Pons (tissue), 1 donor: ENCODE results near the gene ATP23.
A peak's percentile ranks its signal among the peaks of the same experiment; 100 is the strongest.

ENCODE experiments used
- DNase-seq: peaks from one replicate; pipeline ENCODE4 v3.0.0-alpha.2; 2016; ENCODE audit warnings: low spot score

ATP23 gene

DNA sequence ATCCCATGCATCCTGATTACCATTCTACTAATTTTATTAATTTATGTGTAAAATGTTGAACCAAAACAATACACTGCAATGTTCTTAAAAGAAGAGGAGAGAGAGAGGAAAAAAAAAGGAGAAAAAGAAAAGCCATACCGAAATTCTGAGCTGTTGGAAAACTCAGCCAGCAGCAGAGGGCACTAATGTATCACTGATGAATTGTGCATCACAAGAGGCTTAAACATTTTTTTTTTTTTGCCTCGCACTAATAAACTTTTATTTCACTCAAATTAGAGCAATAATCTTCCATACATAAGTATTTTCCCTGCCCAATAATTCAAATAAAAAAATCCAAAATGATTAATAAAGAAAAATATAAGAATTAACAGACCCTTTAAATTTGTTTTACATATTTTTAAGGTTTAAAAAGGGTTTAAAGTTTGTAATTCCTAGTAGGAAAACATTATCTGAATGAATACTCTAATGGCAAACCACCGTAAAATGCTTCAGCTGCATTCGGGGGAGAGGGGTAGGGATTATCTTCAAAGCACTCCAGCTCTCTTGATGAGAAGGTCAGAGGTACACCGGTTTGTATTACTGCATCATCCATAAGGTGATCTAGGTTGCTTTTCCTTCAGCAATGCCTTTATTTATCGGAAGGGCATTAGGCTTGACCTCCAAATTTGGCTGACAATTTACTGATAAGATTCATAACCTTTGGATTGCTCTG is 41.9 kb downstream of the ATP23 start:
- DNase-seq, result peak; percentile 44

DNA sequence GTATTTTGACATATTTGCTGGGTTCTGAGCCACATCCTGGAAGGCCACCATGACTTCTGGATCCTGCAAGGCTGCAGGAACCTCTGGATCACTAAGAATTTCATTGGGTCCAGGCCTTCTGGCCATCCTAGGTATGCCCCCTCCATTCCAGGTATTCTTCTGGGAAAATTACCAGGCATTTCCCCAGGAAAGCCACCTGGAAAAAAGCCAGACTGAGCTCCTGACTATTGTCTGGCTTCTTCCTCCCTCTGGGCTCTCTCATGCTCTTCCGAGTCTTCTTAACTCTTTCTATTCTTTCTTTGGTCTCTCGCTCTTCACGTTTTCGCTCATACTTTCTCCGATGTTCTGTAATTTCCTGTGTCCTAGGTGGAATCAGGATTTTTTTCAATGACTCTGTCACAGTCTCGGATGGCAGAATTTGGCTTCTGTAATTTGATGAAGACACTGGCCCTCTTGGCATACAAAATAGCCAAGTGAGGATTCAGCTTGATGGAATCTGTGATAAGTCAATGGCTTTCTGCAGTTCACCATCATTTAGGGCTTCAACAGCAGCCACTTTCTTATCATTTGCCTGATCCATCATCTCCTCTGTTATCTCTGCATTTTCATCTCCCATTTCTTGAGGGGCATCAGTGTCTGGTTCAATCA is 42.6 kb downstream of the ATP23 start:
- DNase-seq, result no peak

DNA sequence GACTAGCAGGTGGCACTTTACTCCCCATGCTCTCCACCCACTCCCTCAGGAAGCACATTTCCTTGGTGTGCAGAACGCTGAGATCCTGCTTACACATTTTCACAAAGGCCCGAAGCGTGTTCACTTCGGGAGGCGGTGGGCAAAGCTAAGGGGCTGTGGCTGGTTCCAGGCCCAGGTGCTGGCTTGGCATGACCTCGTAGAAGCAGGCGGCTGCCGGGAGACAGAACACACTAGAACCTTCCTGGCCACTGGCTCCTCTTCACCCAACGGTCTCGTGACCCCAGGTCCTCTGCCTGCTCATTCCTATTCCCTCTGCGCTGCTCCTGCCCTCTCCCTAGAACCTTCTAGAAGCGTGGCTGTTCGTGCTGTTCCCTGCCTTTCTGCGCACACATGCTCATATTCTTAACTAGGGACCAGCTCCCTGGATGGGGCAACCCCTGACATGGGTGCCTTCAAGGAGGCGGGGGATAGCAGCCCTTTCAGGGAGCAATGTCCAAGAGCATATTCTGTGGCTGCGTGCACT is 43.3 kb downstream of the ATP23 start:
- no peak for DNase-seq

DNA sequence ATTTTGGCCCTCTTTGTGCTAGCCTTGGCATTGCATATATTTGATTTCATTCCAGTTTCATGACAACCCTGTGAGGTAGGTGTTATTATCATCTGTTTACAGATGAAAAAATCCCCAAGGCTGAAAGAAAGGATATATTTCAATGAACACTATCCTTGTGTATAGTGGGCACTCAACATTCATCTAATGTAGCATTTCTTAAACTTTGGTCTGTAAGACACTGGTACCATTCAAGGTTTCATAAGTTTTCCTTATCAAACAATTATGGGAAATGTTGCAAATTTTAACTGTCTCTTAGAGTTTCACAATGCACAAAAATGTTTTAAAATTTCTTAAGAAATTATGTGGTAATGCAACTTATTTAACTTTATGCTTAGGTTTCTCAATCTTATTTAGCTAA is 44.3 kb downstream of the ATP23 start:
- DNase-seq, result no peak

DNA sequence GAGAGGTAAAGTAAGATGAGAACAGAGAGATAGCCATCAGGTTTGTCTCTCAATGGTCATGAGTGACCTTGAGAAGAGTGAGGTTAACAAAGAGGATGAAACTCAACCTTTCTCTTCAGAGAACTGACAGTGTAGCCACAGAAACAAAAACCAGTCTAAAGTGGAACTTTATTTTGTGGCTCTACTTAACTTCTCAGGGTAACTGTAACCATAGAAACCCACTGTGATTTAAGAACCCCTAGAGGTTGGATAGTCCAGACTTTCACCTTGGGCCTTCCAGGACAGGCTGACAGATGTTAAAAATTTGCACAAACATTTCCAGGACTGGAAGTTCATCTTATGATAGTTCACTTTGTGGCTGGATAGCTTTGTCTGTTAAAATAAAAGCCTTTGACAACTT is 48.5 kb downstream of the ATP23 start:
- no peak for DNase-seq

DNA sequence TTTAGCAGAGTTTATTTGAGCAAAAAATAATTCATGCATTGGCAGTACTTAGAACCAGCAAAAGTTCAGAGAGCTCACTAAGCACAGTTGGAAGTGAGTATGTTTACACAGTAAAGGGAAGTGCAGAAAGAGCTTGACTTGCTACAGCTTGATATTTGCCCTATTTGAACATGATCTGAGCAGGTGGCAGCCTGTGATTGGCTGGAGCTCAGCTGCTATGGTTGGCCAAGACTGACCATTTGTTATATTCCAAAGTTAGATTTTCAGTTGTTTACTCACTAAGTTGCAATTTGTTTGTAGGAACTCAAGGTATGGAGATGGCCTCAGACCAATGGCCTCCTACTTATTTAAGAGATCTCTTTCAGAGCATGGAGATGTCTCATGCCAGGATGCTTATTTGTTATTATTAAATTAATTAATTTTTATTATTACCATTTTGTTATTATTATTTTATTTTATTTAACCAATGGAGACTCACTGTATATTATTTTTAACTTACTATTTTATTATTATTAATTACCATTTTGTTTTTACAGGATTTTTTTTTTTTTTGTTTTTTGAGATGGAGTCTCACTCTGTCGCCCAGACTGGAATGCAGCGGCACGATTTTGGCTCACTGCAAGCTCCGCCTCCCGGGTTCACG is 49.0 kb downstream of the ATP23 start:
- no peak for DNase-seq

DNA sequence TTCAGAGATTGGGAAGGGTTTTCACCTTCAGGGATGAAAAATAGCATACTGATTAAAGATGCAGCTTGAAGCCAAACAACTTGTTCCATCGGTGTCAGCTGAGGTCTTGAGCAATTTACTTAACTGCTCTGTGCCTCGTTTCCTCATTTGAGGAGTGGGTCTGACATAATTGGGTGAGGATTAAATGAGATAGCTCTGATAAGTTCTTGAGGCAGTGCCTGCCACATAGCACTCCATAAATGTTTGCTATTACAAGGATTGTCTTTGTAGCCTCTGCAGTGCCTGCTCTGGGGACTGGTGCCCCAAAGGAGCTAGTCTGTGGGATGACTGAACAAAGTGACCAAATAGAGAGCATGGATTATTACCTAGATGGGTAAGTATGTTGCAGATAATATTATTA is 50.6 kb downstream of the ATP23 start:
- DNase-seq, result no peak

DNA sequence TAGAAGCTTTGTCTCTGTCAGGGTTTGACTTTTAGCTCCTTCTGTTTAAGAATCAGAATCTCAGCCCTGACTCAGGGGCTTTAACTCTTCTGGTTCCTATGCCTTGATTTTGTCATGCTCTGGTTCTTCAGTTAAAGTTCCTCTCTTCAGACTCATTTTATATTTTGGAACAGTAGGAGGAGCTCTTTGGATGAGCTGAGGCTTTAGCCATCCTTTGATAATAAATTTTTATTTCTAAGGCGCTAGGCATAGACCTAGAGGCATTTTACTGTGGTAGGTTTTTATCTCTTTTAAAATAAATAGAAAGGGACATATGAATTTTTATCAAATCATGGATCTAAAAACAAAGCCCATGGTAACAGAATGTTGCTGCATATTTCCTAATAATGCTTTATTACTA is 51.7 kb downstream of the ATP23 start:
- no peak for DNase-seq

DNA sequence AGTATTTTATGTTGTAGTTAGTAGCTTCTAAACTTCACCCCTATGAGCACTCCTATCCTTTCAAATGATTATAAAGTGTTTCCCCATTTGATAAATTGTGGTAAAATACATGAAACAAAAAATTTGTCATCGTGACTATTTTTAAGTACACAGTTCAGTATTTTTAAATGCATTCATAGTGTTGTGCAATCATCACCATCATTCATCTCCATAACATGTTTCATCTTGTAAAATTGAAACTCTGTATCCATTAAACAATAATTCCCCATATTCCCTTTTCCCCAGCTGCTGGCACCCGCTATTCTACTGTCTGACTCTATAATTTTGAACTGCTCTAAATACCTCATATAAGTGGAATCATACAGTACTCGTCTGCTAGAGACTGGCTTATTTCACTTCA is 52.5 kb downstream of the ATP23 start:
- DNase-seq, result no peak

DNA sequence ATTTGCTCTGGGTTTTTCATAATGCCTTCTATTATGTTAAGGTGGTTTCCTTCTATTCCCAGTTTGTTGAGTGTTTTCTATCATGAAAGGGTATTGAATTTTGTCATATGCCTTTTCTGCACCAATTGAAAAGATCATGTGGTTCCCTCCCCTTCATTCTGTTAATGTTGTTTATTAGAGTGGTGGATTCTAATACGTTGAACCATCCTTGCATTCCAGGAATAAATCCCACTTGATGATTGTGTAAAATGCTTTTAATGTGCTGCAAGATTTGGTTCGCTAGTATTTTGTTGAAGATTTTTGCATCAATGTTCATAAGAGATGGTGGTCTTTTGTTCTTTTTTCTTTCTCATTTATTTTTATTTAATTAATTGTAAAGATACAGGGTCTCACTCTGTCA is 55.2 kb downstream of the ATP23 start:
- DNase-seq, result no peak

DNA sequence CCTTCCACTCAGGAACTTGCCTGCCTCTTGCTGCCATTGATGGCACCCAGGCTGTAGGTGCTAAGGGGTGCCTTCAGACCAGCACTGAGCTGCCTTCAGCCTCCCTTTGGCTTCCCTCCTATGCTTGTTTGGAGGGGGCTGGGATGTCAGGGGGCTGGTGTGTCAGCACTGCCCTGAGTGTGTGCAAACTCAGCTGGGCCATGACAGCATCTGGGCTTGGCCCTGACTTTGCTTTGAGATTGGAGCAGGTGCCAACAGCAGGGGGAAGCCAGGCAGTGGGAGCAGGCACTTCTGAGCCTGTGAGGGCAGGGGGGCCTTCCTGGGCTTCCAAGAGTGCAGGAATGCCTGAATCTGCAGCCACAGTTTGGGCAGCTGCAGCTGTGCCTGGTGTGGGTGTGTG is 56.9 kb downstream of the ATP23 start:
- no peak for DNase-seq

DNA sequence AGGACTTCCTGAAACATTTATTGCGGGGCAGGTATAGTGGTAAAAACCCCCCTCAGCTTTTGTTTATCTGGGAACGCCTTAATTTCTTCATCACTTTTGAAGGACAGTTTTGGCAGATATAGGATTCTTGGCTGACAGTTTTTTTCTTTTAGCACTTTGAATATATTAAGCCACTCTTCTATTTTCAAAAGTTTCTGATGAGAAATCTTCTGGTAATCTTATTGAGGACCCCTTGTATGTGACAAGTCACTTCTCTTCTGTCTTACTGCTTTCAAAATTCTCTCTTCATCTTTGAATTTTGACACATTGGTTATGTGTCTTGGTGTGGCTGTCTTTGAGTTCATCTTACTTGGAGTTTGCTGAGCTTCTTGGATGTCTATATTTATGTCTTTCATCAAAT is 59.1 kb downstream of the ATP23 start:
- no peak for DNase-seq

DNA sequence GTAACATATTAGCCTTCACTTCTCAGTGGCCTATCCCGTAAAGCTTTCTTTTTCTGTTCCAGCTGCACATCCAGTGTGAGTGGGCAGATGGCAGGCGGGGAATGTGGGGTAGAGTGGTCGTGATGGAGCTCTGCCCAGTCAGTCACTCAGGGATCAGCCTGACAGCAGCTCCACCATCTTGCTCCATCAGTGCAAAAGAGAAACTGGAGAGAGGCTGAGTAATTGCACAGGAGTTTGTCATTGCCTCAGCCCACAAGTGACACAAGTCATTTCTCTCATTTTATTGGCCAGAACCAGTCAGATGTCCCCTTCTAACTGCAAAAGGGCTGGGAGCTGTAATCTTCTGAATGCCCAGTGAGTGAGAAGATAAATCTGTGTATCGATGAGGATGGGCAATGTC is 66.5 kb downstream of the ATP23 start:
- no peak for DNase-seq

DNA sequence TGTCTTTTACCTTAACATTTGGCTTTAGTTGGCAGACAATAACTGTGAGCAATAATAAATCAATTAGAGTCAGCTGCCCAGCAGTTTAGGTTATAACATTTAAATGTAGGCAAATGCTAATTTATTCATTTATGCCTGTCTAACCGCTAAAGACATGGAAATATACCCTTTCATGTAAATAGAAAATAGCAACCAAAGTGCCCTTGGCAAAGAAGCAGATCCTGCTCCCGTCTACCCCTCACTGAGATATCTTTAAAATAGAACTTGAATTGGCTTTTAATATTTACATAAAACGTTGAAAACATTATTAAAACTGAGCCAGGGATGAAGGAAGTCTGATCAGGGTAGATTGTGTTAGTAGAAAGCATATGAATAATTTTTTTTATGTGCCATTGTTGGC is 67.3 kb downstream of the ATP23 start:
- DNase-seq, result no peak
